OCI-LY1 (cell line): ENCODE measurements around the gene CCDC196.

ENCODE experiments used
- CTCF ChIP-seq: fragments of 200-600 bp; sonication (generic), shearing (Covaris generic); IDR thresholded peaks from 2 replicates; pipeline ENCODE4 v1.5.1; 2017; ENCODE audit warnings: mild to moderate bottlenecking, antibody characterized with exemption, low read length, moderate library complexity, mixed read lengths
- EZH2 ChIP-seq: fragments of 200-600 bp; sonication (generic), shearing (Covaris generic); IDR thresholded peaks from 2 replicates; pipeline ENCODE4 v1.8.0; 2017; ENCODE audit warnings: borderline replicate concordance, mixed run types, mild to moderate bottlenecking, antibody characterized with exemption, low read length, moderate library complexity, mixed read lengths

GRCh38 chr14:66471584-66471983, 14.6 kb upstream of the CCDC196 start:
- TF ChIP-seq CTCF (no peak), EZH2 (no peak)
